BJ (cell line): Measurements from ENCODE around the gene HSD11B1. TPM values are rescaled to one million over a fixed set of nuclear protein-coding genes. Genes with fewer than 3 reads are reported as not detected.

Source experiments
- CTCF ChIA-PET: fragments of 350-600 bp; formaldehyde crosslinking; extraction: SDS; loops from one replicate; lab custom pipeline; 2021; ENCODE audit warnings: antibody characterized with exemption, inconsistent platforms; lab: Yijun Ruan, JAX
- POLR2A ChIA-PET: fragments of 300-600 bp; sonication (Branson Sonifier 250); formaldehyde crosslinking; extraction: SDS; loops from one replicate; lab custom pipeline; 2021; ENCODE audit warnings: antibody characterized with exemption; lab: Charles Lee
- DNase-seq: peaks from one replicate; pipeline ENCODE4 v3.0.0-alpha.2; 2011; ENCODE audit warnings: low read depth
- H3K27me3 ChIP-seq: 2 replicates; pipeline ENCODE4 v1.6.0; 2011; ENCODE audit warnings: low read length; ENCODE audit not compliant: control insufficient read depth, insufficient read depth
- H3K36me3 ChIP-seq: 2 replicates; pipeline ENCODE4 v1.5.1; 2011; ENCODE audit warnings: low read length; ENCODE audit not compliant: control insufficient read depth, insufficient read depth
- H3K4me3 ChIP-seq: 2 replicates; pipeline ENCODE4 v1.5.1; 2011; ENCODE audit warnings: low read depth, mild to moderate bottlenecking, control low read depth, low read length
- CTCF ChIP-seq: IDR thresholded peaks from 2 replicates; pipeline ENCODE4 v1.5.1; 2011; ENCODE audit warnings: low read depth, mild to moderate bottlenecking, control low read depth, inconsistent platforms, low read length, moderate library complexity; ENCODE audit not compliant: insufficient read depth
- polyA plus RNA-seq: library from polyadenylated mRNA; depleted of rRNA; stranded (reverse); fragments of >200 nt; gene quantifications from 2 replicates; pipeline ENCODE4 v1.2.3, GENCODE V29; 2011

The HSD11B1 gene
- polyA plus RNA-seq, 1 experiment: 0.15 TPM

GRCh38 chr1:209661071-209661470 lies 43.6 kb upstream of the HSD11B1 start:
- DNase-seq: no peak
- peaks cover 2% of the 10 kb centered on the region for H3K27me3 ChIP-seq
- H3K4me3 ChIP-seq: no peak overlapping the region
- H3K36me3 ChIP-seq: no peaks in the 10 kb centered on the region
- CTCF ChIA-PET: interaction anchor here (2.4 kb wide), 1 partner anchor 10 kb away, joined by 9 read pairs; no protein-coding TSS in a partner anchor
- TF ChIP-seq CTCF: no peak
- POLR2A ChIA-PET: no interaction called here

- CTCF ChIA-PET: interaction anchor here (2.4 kb wide), 1 partner anchor 12 kb away, joined by 9 read pairs; no protein-coding TSS in a partner anchor
These were observed 41.7 kb upstream of the HSD11B1 start for GRCh38 chr1:209662879-209663327.

GRCh38 chr1:209667103-209667502 lies 37.5 kb upstream of the HSD11B1 start:
- ChIA-PET POLR2A (no interaction called here), CTCF (interaction anchor here (1.0 to 1.4 kb wide), 2 partner anchors 12 to 17 kb away, joined by 3 read pairs; no protein-coding TSS in a partner anchor)
- TF ChIP-seq CTCF: no peak
- no peak overlapping the region for H3K4me3 ChIP-seq
- no peaks in the 10 kb centered on the region for H3K36me3 ChIP-seq
- peaks cover 5% of the 10 kb centered on the region for H3K27me3 ChIP-seq
- no peak for DNase-seq

More at GRCh38 chr1:209662879-209663327, 41.7 kb upstream of the HSD11B1 start:
- no peak for DNase-seq
- H3K4me3 ChIP-seq: no peak overlapping the region
- TF ChIP-seq CTCF: no peak
- no peaks in the 10 kb centered on the region for H3K36me3 ChIP-seq
- POLR2A ChIA-PET: no interaction called here
- H3K27me3 ChIP-seq: peaks cover 2% of the 10 kb centered on the region; the same call in 1 of the 2 replicates

GRCh38 chr1:209667708-209668107 lies 36.9 kb upstream of the HSD11B1 start:
- no peak for TF ChIP-seq CTCF
- CTCF ChIA-PET: no interaction called here

GRCh38 chr1:209670441-209671082 lies 34.1 kb upstream of the HSD11B1 start:
- peaks cover 10% of the 10 kb centered on the region for H3K27me3 ChIP-seq
- no peak overlapping the region for H3K4me3 ChIP-seq
- DNase-seq: no peak
- no peaks in the 10 kb centered on the region for H3K36me3 ChIP-seq
- no peak for TF ChIP-seq CTCF
- POLR2A ChIA-PET: no interaction called here
- CTCF ChIA-PET: no interaction called here

More at GRCh38 chr1:209667708-209668107, 36.9 kb upstream of the HSD11B1 start:
- no peak for DNase-seq
- Histone ChIP-seq H3K36me3 (no peaks in the 10 kb centered on the region), H3K27me3 (peaks cover 7% of the 10 kb centered on the region), H3K4me3 (no peak overlapping the region)
- POLR2A ChIA-PET: no interaction called here
